Ovary (tissue), 3 donors: ENCODE results near the gene PIK3R6.

Experiments
- EP300 ChIP-seq: sonication (generic); formaldehyde crosslinking; IDR thresholded peaks from one replicate; pipeline ENCODE4 v1.6.1; 2017; ENCODE audit warnings: antibody characterized with exemption
- POLR2A ChIP-seq: fragments of 450-650 bp; IDR thresholded peaks from one replicate; pipeline ENCODE4 v1.6.1; 2017; ENCODE audit warnings: antibody characterized with exemption, mild to moderate bottlenecking, moderate library complexity
- TF ChIP-seq, protein P1 (sequence below), 3 donors: fragments of 450-650 bp in 2 of 3; fragments of 200-600 bp in 1 of 3; IDR thresholded peaks; one replicate each; pipeline versions ENCODE4 v1.5.1 to v1.8.0; 2016 to 2022; ENCODE audit warnings: antibody characterized with exemption in 3 of 3, mild to moderate bottlenecking in 1 of 3
- donor health status: DM: no; HTN: no; CAD: no.

DNA sequence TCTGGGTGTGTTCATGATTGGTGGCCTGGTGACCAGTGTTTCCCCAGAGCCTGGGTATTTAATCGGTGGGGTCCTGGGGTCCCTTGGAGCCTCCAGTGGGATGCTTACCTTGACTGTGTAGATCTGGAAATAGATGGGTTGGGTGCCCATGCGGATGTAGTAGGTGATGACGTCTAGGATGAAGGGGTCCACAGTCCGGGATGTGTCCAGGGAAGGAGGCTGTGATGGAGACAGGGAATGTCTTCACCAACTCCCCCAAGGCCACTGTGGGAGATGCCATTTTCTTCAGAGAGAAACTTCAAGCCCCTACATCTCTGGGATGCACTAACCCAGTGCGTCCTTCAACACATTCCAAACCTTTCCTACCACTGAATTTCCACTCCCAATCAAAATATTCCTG, 44.2 kb downstream of the PIK3R6 start:
- TF ChIP-seq, protein P1, sequence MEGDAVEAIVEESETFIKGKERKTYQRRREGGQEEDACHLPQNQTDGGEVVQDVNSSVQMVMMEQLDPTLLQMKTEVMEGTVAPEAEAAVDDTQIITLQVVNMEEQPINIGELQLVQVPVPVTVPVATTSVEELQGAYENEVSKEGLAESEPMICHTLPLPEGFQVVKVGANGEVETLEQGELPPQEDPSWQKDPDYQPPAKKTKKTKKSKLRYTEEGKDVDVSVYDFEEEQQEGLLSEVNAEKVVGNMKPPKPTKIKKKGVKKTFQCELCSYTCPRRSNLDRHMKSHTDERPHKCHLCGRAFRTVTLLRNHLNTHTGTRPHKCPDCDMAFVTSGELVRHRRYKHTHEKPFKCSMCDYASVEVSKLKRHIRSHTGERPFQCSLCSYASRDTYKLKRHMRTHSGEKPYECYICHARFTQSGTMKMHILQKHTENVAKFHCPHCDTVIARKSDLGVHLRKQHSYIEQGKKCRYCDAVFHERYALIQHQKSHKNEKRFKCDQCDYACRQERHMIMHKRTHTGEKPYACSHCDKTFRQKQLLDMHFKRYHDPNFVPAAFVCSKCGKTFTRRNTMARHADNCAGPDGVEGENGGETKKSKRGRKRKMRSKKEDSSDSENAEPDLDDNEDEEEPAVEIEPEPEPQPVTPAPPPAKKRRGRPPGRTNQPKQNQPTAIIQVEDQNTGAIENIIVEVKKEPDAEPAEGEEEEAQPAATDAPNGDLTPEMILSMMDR (IDR thresholded peaks at IDR 0.05): no peak
- TF ChIP-seq POLR2A: no peak
- TF ChIP-seq EP300: no peak
